CD4-positive, alpha-beta T cell treated with Interleukin-1 beta for 1 hour (primary cell): ENCODE data around the gene MYO1G.
"Not testable (repeated sequence)": the region's sequence is repeated elsewhere in the genome, so short reads cannot be mapped to it uniquely, and the experiment has no call there.

Experiments
- DNase-seq, 2 donors: peaks; one replicate each; pipeline ENCODE4 v3.0.0-alpha.2; 2020 to 2022

The MYO1G gene

GRCh38 chr7:44999245-45000092 is 20.7 kb upstream of the MYO1G start:
- peak; percentile 99 for DNase-seq

DNA sequence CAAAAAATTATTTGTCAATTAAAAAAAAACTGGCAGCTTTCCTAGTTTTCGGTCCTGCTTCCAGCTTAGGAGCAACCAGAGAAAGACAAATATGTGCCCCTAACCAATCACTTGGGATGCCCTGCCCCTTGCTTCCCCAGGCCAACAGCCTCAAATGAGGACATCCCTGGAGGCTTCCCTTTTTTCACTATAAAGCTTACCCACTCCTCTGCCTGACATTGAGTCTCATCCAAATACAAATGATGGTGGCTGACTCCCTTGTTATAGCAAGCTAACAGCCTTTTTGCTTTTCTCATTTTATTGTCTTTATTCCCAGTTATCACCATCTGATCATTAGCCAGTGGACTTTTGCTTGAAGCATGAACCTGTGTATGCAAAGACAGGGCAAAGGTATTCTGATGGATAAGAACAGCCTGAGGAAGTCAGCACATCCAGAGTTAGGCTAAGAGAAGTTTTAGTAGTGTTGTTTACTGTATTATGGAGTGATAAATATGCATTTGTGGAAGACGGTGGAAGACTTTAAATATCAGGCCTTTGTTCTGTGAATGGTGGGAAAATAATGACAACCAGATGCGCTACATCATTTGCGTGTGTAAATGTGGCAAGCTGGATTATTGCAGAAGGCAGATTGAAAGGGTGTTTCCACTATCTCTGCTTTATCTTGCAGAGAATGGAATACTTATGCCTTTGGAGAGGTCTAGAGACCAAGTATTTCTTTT is 19.5 kb upstream of the MYO1G start:
- no peak for DNase-seq

DNA sequence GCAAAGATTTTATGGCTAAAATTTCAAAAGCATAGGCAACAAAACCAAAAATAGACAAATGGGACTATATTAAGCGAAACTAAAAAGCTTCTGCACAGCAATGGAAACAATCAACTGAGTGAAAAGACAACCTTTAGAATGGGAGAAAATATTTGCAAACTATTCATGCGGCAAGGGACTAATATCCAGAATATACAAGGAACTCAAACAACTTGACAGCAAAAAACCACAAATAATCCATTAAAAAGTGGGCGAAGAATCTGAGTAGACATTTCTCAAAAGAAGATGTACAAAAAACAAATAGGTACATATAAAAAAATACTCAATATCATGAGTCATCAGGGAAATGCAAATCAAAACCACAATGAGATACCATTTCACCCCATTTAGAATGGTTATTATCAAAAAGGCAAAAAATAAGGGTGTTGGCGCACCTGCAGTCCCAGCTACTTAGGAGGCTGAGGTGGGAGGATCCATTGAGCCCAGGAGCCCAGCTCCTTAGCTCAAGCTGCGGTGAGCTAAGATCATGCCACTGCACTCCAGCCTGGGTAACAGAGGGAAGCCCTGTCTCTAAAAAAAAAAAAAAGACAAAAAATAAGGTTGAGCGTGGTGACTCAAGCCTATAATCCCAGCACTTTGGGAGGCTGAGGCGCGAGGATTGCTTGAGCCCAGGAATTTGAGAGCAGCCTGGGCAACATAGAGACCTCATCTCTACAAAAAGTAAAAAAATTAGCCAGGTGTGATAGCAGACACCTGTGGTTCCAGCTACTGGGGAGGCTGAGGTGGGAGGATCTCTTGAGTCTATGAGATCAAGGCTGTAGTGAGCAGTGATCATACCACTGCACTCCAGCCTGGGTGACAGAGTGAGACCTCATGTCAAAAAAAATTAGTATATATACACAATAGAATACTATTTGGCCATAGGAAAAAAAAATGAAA is 17.0 kb upstream of the MYO1G start:
- DNase-seq = peak in 1 of 2 donors; percentile 46

GRCh38 chr7:44994877-44995554 is 16.2 kb upstream of the MYO1G start:
- peak in 1 of 2 donors; percentile 39 for DNase-seq

DNA sequence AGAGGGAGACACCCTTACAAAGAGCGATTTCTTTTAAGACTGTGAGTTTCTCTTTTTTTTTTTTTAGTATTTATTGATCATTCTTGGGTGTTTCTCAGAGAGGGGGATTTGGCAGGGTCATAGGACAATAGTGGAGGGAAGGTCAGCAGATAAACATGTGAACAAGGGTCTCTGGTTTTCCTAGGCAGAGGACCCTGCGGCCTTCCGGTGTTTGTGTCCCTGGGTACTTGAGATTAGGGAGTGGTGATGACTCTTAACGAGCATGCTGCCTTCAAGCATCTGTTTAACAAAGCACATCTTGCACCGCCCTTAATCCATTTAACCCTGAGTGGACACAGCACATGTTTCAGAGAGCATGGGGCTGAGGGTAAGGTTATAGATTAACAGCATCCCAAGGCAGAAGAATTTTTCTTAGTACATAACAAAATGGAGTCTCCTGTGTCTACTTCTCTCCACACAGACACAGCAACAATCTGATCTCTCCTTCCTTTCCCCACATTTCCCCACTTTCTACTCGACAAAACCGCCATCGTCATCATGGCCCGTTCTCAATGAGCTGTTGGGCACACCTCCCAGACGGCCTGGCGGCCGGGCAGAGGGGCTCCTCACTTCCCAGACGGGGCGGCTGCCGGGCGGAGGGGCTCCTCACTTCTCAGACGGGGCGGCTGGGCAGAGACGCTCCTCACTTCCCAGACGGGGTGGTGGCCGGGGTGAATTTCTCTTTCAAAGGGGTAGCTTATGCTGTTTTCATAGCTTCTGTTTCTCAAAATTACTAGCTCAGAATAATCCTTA is 13.4 kb upstream of the MYO1G start:
- DNase-seq = not testable (repeated sequence)

DNA sequence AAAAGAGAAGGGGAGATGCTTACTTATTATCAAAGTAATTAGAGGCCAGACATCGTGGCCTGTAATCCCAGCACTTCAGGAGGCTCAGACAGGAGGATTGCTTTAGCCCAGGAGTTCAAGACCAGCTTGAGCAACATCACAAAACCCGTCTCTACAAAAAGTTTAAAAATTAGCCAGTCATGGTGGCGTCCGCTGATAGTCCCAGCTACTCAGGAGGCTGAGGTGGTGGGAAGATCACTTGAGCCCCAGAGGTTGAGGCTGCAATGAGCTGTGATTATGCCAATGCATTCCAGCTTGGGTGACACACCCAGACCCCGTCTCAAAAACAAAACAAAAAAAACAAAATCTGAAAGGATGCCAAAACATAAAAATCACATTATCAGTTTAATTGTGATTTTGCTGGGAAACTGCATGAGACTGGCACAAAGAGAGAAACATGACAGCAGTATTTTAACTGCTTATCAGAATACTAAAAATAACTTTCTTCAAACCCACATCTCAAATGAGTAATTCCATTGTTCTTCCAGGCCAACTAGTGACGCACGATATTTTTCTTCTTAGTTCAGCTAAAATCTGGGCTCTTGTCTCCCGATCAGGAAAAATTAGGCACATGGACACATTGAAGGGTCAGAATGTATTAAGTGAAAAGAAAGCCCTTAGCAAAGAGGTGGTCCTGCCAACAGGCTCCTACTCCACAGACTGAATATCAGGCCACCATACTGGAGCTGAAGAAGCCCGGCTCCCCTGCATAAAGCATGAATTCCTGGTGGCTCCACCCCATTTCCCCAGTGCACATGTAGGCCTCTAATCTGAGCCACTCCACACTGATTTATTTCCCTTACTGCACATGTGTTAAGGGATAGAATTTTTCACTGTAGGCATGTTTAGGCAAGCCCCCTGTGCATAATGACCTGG is 11.6 kb upstream of the MYO1G start:
- no peak for DNase-seq

DNA sequence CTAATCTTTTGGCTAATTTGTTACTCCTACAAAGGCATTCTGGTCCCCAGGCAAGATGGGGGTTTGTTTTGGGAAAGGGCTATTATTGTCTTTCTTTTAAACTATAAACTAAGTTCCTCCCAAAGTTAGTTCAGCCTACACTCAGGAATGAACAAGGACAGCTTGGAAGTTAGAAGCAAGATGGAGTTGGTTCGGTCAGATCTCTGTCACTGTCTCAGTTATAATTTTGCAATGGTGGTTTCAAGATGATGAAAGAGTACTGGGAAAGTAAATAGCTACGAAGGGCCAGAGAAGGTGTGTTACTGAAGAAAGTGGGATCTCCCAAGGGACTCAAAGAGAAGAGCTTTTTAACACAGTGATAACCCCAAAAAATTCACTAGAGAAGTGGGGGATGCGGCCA is 10.3 kb upstream of the MYO1G start:
- no peak for DNase-seq

DNA sequence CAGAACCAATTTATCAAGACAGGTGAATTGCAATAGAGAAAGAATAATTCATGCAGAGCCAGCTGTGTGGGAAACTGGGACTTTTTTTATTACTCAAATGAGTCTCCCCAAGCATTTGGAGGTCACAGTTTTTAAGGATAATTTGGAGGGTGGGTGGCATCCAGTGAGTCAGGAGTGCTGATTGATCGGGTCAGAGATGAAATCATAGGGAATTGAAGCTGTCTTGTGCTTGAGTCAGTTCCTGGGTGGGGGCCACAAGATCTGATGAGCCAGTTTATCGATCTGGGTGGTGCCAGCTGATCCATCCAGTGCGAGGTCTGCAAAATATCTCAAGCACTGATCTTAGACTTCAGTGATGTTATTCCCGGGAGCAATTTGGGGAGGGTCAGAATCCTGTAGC is 9.9 kb upstream of the MYO1G start:
- no peak for DNase-seq

DNA sequence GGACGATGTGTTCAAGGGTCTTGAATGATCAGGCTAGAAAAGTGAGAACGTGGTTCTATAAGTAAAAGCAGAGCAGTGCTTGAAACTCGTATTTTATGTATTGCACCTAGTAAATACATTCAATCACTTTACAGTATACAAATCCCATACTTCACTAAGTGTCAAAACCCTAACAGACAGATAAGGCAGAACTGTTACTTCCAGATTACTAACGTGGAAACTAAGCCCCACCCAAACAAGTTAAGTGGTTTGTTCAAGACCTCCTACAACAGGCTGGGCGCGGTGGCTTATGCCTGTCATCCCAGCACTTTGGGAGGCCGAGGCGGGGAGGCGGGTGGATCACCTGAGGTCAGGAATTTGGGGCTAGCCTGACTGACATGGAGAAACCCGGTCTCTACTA is 9.2 kb upstream of the MYO1G start:
- no peak for DNase-seq

DNA sequence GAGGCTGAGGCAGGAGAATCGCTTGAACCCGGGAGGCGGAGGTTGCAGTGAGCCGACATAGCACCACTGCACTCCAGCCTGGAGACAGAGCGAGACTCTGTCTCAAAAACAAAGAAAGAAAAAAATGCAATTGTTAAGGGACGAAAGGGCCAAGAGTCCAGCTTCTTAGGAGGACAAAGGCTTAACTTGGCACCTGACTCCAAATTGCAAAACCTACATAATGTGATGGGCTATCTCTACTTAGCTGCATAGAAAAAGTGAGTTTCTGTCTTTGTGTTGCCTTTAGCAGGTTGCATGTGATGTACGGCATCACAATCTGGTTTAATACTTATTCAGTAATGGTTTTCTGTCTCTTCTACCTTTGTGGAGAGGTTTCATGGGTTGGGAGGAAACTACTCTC is 8.6 kb upstream of the MYO1G start:
- no peak for DNase-seq

- peak; percentile 94 to 95 for DNase-seq
These were observed 7.6 kb upstream of the MYO1G start for GRCh38 chr7:44986218-44987053.

- no peak for DNase-seq
These were observed 7.0 kb upstream of the MYO1G start for GRCh38 chr7:44985900-44986217.

GRCh38 chr7:44985033-44985695 is 6.3 kb upstream of the MYO1G start:
- DNase-seq = no peak

DNA sequence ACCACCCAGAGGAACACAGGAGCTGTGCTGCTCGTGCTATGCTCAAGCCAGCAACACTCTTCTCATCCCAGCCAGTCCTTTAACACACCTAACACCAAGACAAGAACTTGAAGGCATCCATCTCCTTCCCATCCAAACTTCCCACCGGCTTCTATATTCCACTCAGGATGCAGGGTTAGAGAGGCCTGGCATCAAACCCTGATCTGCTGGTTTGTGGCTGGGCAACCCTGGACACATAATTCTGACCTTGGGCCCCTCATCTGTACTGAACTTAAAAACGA is 5.6 kb upstream of the MYO1G start:
- no peak for DNase-seq

GRCh38 chr7:44983742-44984477 is 5.1 kb upstream of the MYO1G start:
- DNase-seq = no peak

DNA sequence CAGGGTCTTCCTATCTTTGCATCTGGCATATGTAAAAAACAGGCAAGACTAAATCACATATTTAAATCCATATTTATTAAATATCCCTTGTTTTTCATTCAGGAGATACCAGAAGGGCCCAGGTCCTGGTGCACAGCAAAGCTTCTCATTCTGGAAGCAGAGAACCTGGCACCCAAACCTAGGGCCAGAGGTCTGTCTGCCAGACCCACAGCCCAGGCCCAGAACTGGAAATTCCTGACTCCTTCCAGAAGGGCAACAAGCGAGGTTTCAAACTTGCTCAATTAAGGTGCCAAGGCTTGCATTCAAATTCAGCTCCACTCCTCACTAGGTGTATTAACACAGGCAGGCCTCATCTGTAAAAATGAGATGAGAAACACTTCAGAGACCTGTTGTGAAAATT is 4.2 kb upstream of the MYO1G start:
- no peak for DNase-seq

GRCh38 chr7:44982535-44982923 is 3.7 kb upstream of the MYO1G start:
- no peak for DNase-seq

- no peak for DNase-seq
These were observed 2.4 kb upstream of the MYO1G start for GRCh38 chr7:44981035-44981706.
